ENCODE measurements around the gene SRP9. TPM values are rescaled to one million over a fixed set of nuclear protein-coding genes. Genes with fewer than 3 reads are reported as not detected.
A peak's percentile ranks its signal among the peaks of the same experiment; 100 is the strongest.

Gene SRP9
- total and polyA plus RNA-seq, 8 donors = 68.9 to 289 (median 156) TPM

DNA sequence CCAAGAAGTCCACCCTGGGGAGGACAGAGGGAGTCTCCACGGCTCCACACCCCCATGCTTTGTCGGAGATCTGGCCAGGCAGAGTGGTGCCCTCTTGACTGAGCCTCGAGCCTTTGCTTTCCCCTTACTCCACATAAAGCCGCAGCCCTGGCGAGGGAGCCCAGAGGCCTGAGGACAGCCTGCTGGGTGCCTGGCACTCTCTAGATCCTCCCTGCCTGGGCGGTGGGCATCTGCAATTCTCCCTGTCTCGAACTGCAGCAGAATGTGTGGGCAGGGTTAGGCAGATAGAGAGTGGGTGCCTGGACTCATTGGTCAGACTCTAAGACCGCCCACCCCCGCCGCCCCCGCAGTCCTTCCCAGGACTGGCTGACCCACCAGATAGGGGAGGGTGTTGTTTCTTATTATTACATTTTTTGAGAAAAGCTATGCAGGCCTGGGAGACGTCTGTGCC lies 46.2 kb downstream of the SRP9 start:
- intact Hi-C loops (cut with DNase I; ENCODE audit: low total_unique reads) = no loop called here
- Histone ChIP-seq H3K4me1 (peaks cover 58 to 85% (median 71%) of the 10 kb centered on the region in 4 donors), H3K36me3 (peaks cover 3 to 5% (median 4%) of the 10 kb centered on the region in 4 donors), H3K27ac (peak overlapping the region in 4 of 5 donors; percentile 16 to 70 (median 56)), H3K4me3 (no peak overlapping the region), H3K9me3 (no peaks in the 10 kb centered on the region), H3K27me3 (no peaks in the 10 kb centered on the region)
- DNase-seq = no peak
- TF ChIP-seq POLR2A (IDR thresholded peaks at IDR 0.05) = no peak
- TF ChIP-seq EP300 (IDR thresholded peaks at IDR 0.05) = no peak
- TF ChIP-seq, protein P1, sequence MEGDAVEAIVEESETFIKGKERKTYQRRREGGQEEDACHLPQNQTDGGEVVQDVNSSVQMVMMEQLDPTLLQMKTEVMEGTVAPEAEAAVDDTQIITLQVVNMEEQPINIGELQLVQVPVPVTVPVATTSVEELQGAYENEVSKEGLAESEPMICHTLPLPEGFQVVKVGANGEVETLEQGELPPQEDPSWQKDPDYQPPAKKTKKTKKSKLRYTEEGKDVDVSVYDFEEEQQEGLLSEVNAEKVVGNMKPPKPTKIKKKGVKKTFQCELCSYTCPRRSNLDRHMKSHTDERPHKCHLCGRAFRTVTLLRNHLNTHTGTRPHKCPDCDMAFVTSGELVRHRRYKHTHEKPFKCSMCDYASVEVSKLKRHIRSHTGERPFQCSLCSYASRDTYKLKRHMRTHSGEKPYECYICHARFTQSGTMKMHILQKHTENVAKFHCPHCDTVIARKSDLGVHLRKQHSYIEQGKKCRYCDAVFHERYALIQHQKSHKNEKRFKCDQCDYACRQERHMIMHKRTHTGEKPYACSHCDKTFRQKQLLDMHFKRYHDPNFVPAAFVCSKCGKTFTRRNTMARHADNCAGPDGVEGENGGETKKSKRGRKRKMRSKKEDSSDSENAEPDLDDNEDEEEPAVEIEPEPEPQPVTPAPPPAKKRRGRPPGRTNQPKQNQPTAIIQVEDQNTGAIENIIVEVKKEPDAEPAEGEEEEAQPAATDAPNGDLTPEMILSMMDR (IDR thresholded peaks at IDR 0.05) = no peak
- no peak for TF ChIP-seq POLR2AphosphoS5 (IDR thresholded peaks at IDR 0.05)
- WGBS, 5 donors = 72 to 89% (median 82%) methylated on average over 11 to 12 of the region's 12 CpGs

DNA sequence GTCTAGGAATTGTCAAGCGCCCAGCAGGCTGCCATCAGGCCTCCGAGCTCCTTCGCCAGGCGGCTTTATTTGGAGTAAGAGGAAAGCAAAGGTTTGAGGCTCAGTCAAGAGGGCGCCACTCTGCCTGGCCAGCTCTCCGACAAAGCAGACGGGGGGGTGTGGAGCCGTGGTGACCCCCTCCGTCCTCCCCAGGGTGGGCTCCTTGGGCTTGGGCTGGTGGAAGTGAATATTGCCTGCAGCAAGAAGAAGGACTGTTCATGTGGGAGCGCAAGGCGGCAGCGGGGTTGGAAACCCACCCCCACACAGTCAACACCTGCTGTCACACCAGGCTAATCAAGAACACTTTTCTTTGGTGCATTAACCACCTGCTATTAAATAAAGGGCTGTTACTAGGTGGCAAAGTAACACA lies 46.9 kb downstream of the SRP9 start:
- Histone ChIP-seq H3K36me3 (peaks cover 7 to 12% (median 10%) of the 10 kb centered on the region in 4 donors), H3K27ac (peak overlapping the region in 3 of 5 donors; percentile 27 to 70 (median 65)), H3K9me3 (no peaks in the 10 kb centered on the region), H3K4me3 (no peak overlapping the region), H3K27me3 (no peaks in the 10 kb centered on the region), H3K4me1 (peaks cover 53 to 80% (median 66%) of the 10 kb centered on the region in 4 donors)
- intact Hi-C loops (cut with DNase I; ENCODE audit: low total_unique reads) = no loop called here
- 55 to 71% (median 67%) methylated on average over 5 to 12 of the region's 12 CpGs for WGBS, 5 donors
- TF ChIP-seq EP300 (IDR thresholded peaks at IDR 0.05) = no peak
- TF ChIP-seq POLR2A (IDR thresholded peaks at IDR 0.05) = no peak
- TF ChIP-seq, protein P1 (IDR thresholded peaks at IDR 0.05) = no peak
- no peak for TF ChIP-seq POLR2AphosphoS5 (IDR thresholded peaks at IDR 0.05)
- peak in 1 of 2 donors; percentile 37 for DNase-seq

DNA sequence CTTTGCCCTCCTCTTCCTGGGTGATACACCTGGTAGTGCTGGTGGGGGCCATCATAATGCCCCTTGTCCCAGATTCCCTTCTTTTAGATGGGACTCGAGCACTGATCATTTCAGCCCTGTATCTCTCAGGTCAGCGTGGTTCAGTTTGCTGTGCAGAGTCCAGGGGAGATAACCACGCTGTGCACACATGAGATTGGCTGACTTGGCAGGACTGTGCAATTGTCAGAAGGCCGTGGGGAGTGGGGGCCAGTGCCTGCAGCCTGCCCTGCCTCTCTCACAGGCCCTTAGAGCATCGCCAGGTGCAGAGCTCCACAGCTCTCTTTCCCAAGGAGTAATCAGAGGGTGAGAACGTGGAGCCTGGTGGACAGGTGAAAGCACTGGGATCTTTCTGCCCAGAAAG lies 47.5 kb downstream of the SRP9 start:
- Histone ChIP-seq H3K4me3 (no peak overlapping the region), H3K27ac (peak overlapping the region in 3 of 5 donors; percentile 2 to 70 (median 65)), H3K4me1 (peaks cover 48 to 75% (median 61%) of the 10 kb centered on the region in 4 donors), H3K9me3 (no peaks in the 10 kb centered on the region), H3K36me3 (peaks cover 9 to 16% (median 16%) of the 10 kb centered on the region in 4 donors), H3K27me3 (no peaks in the 10 kb centered on the region)
- intact Hi-C loops (cut with DNase I; ENCODE audit: low total_unique reads) = no loop called here
- TF ChIP-seq EP300 (IDR thresholded peaks at IDR 0.05) = no peak
- TF ChIP-seq POLR2AphosphoS5 (IDR thresholded peaks at IDR 0.05) = peak in 1 of 3 donors; percentile 11
- 28 to 64% (median 49%) methylated on average over 5 to 6 of the region's 6 CpGs for WGBS, 5 donors
- peak; percentile 54 to 73 for DNase-seq

DNA sequence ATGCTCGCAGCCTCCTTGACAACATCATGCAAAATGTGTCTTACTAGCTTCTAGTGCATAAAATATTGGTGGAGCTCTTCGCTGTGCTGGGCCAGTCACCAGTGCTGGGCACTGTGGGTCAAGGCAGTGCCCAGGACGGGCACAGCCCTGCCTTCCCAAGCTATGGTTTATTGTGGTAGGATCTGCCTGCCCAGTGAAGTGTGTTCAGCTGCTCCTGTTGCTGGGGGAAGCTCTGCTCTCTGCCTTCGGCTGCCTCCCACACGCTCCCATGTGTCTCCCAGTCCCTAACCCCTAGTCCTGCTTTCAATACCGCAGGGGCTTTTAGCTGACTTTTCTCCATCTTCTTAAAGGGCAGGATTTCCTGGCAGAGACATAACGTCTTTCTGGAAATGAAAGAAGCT lies 48.0 kb downstream of the SRP9 start:
- TF ChIP-seq POLR2A (IDR thresholded peaks at IDR 0.05) (no peak), EP300 (IDR thresholded peaks at IDR 0.05) (no peak), POLR2AphosphoS5 (IDR thresholded peaks at IDR 0.05) (no peak)
- TF ChIP-seq, protein P1 (IDR thresholded peaks at IDR 0.05) = no peak
- H3K9me3 ChIP-seq = no peaks in the 10 kb centered on the region
- peak overlapping the region in 4 of 5 donors; percentile 2 to 70 (median 18) for H3K27ac ChIP-seq
- DNase-seq = no peak
- H3K4me3 ChIP-seq = no peak overlapping the region
- 54 to 68% (median 64%) methylated on average over 7 of the region's 7 CpGs for WGBS, 5 donors
- no peaks in the 10 kb centered on the region for H3K27me3 ChIP-seq
- intact Hi-C loops (cut with DNase I; ENCODE audit: low total_unique reads) = no loop called here
- H3K36me3 ChIP-seq = peaks cover 10 to 22% (median 21%) of the 10 kb centered on the region in 4 donors
- peaks cover 43 to 69% (median 57%) of the 10 kb centered on the region in 4 donors for H3K4me1 ChIP-seq

DNA sequence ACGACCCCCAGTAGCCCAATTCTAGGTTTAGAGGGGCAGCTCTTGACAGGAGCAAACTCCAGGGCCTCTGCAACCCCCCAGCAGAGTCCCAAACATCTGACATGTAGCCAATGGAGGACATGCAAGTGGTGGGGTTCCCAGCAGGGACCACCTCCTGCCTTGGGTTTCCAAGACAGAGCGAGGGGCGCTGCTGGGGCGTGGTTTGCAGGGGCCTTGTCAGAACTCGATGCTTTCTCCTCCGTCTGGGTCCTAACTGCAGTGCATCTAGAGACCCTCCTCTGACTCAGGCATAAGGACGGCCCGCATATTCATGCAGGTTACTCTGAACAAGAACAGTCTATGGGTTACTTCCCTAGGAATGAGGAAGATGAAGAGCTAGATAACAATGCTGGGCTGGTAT lies 49.5 kb downstream of the SRP9 start:
- WGBS, 5 donors = 72 to 97% (median 77%) methylated on average over 7 to 8 of the region's 8 CpGs
- Histone ChIP-seq H3K9me3 (no peaks in the 10 kb centered on the region), H3K36me3 (peaks cover 22 to 36% (median 36%) of the 10 kb centered on the region in 4 donors), H3K27me3 (no peaks in the 10 kb centered on the region), H3K4me3 (no peak overlapping the region), H3K4me1 (peaks cover 39 to 55% (median 46%) of the 10 kb centered on the region in 4 donors), H3K27ac (peak overlapping the region in 3 of 5 donors; percentile 2 to 70 (median 5))
- no peak for DNase-seq
- intact Hi-C loops (cut with DNase I; ENCODE audit: low total_unique reads) = no loop called here
- TF ChIP-seq EP300 (IDR thresholded peaks at IDR 0.05) (no peak), POLR2A (IDR thresholded peaks at IDR 0.05) (no peak), POLR2AphosphoS5 (IDR thresholded peaks at IDR 0.05) (no peak)
- TF ChIP-seq, protein P1 (IDR thresholded peaks at IDR 0.05) = no peak
